K562 (cell line): ENCODE measurements around the gene FCRL2. TPM values are rescaled to one million over a fixed set of nuclear protein-coding genes. Genes with fewer than 3 reads are reported as not detected.

ENCODE experiments used
- CREB3L1 ChIP-seq: fragments of 450-650 bp; IDR thresholded peaks from 2 replicates; pipeline ENCODE4 v1.6.1; 2014; ENCODE audit warnings: low read depth, mild to moderate bottlenecking, moderate library complexity, borderline replicate concordance
- DLX4 ChIP-seq: fragments of 250-450 bp; sonication (Bioruptor Pico); IDR thresholded peaks from 2 replicates; pipeline ENCODE4 v1.6.1; 2021; ENCODE audit warnings: mild to moderate bottlenecking
- NCOA4 ChIP-seq: fragments of 450-650 bp; IDR thresholded peaks from 2 replicates; pipeline ENCODE4 v1.6.1; 2018; ENCODE audit warnings: mild to moderate bottlenecking; ENCODE audit not compliant: partially characterized antibody
- NELFE ChIP-seq: IDR thresholded peaks from 2 replicates; pipeline ENCODE4 v1.6.1; 2011; ENCODE audit warnings: mild to moderate bottlenecking; ENCODE audit not compliant: insufficient read depth, insufficient read length
- POLR2A ChIP-seq: fragments of 450-650 bp; conservative IDR thresholded peaks from 2 replicates; pipeline ENCODE4 v1.6.1; 2016
- POLR2H ChIP-seq: IDR thresholded peaks from 2 replicates; pipeline ENCODE4 v1.6.1; 2016; ENCODE audit warnings: missing genetic modification characterization, low read depth, mild to moderate bottlenecking, control low read depth, missing compliant biosample characterization, moderate library complexity
- ZBTB11 ChIP-seq, 3 experiments: fragments of 200-800 bp in 1 of 3; fragments of 250-450 bp in 1 of 3; fragments of 450-650 bp in 1 of 3; sonication (Bioruptor Pico) in 1 of 3; sonication (Bioruptor generic) in 1 of 3; formaldehyde crosslinking in 1 of 3; IDR thresholded peaks; 2 replicates each; pipeline versions ENCODE4 v1.6.1 to v1.8.0; 2016 to 2022; ENCODE audit warnings: mild to moderate bottlenecking in 2 of 3, missing genetic modification characterization in 2 of 3, missing compliant biosample characterization in 1 of 3, moderate library complexity in 1 of 3
- polyA plus RNA-seq, 8 experiments: library from polyadenylated mRNA; depleted of rRNA in 4 of 8; stranded (reverse) in 5 of 8; unstranded in 3 of 8; fragments of >200 nt; fragmentation: Nextera tagmentation in 2 of 8; fragmentation: Illumina TruSeq in 1 of 8; extraction: Ambion mirVana in 2 of 8; extraction: Trizol in 1 of 8; gene quantifications; 2 replicates each; pipeline versions ENCODE4 v1.2.1 to v1.2.3, GENCODE V29; 2011 to 2014; ENCODE audit warnings: inconsistent platforms in 1 of 8, missing spikeins in 1 of 8
- total RNA-seq, 7 experiments: library from RNA; depleted of rRNA in 6 of 7; stranded (reverse); fragments of >200 nt in 6 of 7; fragmentation: Illumina TruSeq in 2 of 7; extraction: Trizol in 2 of 7; gene quantifications; 2 replicates each; pipeline versions ENCODE4 v1.2.1 to v1.2.3, GENCODE V29; 2011 to 2021; ENCODE audit warnings: low replicate concordance in 1 of 7

Gene FCRL2
- total and polyA plus RNA-seq, 9 of the 15 experiments (the other 6 are each of a cell fraction or from before 2014, with no cell fraction given) = not detected

- TF ChIP-seq CREB3L1 = no peak
- TF ChIP-seq NCOA4 = no peak
- no peak for TF ChIP-seq ZBTB11 (CRISPR knock-in tag; IDR thresholded peaks at IDR 0.05)
- no peak for TF ChIP-seq POLR2H (tag)
- TF ChIP-seq DLX4 (CRISPR knock-in tag) = no peak
- no peak for TF ChIP-seq POLR2A
- TF ChIP-seq NELFE = no peak
Observed at GRCh38 chr1:157781048-157781447, 4.1 kb upstream of the FCRL2 start (continued).
